B cell (primary cell): ENCODE measurements around the gene FAM114A2.

Experiments used
- CTCF ChIP-seq: fragments of 200-600 bp; IDR thresholded peaks from one replicate; pipeline ENCODE4 v1.8.0; 2022; ENCODE audit warnings: antibody characterized with exemption, mild to moderate bottlenecking
- EZH2 ChIP-seq: IDR thresholded peaks from 2 replicates; pipeline ENCODE4 v1.6.1; 2012; ENCODE audit warnings: borderline replicate concordance, low read depth, mild to moderate bottlenecking, moderate library complexity, low read length; ENCODE audit not compliant: insufficient read depth, poor library complexity, severe bottlenecking

GRCh38 chr5:153987301-153987700 lies 51.4 kb downstream of the FAM114A2 start:
- TF ChIP-seq CTCF (no peak), EZH2 (no peak)
